ENCODE results near the gene MAPK10.

GRCh38 chr4:86032476-86033022, 327.3 kb downstream of the MAPK10 start:
- TF ChIP-seq ZNF114 (CRISPR knock-in tag; IDR thresholded peaks at IDR 0.05) (no peak), JUNB (IDR thresholded peaks at IDR 0.05; ENCODE audit: unreplicated experiment) (no peak), CTCF (conservative IDR thresholded peaks at IDR 0.05; ENCODE audit: low read depth in 2 of 2) (no peak), POLR2AphosphoS5 (IDR thresholded peaks at IDR 0.05; ENCODE audit: low read depth) (no peak), ZNF331 (CRISPR knock-in tag; IDR thresholded peaks at IDR 0.05; ENCODE audit: low read depth) (no peak), EZH2 (IDR thresholded peaks at IDR 0.05; ENCODE audit: low read depth, unreplicated experiment) (no peak), CREB1 (CRISPR knock-in tag; IDR thresholded peaks at IDR 0.05; ENCODE audit: low read depth) (no peak), EZH2phosphoT487 (IDR thresholded peaks at IDR 0.05; ENCODE audit: unreplicated experiment) (no peak), REST (IDR thresholded peaks at IDR 0.05; ENCODE audit: unreplicated experiment) (no peak), NANOG (IDR thresholded peaks at IDR 0.05; ENCODE audit: borderline replicate concordance) (no peak)
- TF ChIP-seq, protein P1, sequence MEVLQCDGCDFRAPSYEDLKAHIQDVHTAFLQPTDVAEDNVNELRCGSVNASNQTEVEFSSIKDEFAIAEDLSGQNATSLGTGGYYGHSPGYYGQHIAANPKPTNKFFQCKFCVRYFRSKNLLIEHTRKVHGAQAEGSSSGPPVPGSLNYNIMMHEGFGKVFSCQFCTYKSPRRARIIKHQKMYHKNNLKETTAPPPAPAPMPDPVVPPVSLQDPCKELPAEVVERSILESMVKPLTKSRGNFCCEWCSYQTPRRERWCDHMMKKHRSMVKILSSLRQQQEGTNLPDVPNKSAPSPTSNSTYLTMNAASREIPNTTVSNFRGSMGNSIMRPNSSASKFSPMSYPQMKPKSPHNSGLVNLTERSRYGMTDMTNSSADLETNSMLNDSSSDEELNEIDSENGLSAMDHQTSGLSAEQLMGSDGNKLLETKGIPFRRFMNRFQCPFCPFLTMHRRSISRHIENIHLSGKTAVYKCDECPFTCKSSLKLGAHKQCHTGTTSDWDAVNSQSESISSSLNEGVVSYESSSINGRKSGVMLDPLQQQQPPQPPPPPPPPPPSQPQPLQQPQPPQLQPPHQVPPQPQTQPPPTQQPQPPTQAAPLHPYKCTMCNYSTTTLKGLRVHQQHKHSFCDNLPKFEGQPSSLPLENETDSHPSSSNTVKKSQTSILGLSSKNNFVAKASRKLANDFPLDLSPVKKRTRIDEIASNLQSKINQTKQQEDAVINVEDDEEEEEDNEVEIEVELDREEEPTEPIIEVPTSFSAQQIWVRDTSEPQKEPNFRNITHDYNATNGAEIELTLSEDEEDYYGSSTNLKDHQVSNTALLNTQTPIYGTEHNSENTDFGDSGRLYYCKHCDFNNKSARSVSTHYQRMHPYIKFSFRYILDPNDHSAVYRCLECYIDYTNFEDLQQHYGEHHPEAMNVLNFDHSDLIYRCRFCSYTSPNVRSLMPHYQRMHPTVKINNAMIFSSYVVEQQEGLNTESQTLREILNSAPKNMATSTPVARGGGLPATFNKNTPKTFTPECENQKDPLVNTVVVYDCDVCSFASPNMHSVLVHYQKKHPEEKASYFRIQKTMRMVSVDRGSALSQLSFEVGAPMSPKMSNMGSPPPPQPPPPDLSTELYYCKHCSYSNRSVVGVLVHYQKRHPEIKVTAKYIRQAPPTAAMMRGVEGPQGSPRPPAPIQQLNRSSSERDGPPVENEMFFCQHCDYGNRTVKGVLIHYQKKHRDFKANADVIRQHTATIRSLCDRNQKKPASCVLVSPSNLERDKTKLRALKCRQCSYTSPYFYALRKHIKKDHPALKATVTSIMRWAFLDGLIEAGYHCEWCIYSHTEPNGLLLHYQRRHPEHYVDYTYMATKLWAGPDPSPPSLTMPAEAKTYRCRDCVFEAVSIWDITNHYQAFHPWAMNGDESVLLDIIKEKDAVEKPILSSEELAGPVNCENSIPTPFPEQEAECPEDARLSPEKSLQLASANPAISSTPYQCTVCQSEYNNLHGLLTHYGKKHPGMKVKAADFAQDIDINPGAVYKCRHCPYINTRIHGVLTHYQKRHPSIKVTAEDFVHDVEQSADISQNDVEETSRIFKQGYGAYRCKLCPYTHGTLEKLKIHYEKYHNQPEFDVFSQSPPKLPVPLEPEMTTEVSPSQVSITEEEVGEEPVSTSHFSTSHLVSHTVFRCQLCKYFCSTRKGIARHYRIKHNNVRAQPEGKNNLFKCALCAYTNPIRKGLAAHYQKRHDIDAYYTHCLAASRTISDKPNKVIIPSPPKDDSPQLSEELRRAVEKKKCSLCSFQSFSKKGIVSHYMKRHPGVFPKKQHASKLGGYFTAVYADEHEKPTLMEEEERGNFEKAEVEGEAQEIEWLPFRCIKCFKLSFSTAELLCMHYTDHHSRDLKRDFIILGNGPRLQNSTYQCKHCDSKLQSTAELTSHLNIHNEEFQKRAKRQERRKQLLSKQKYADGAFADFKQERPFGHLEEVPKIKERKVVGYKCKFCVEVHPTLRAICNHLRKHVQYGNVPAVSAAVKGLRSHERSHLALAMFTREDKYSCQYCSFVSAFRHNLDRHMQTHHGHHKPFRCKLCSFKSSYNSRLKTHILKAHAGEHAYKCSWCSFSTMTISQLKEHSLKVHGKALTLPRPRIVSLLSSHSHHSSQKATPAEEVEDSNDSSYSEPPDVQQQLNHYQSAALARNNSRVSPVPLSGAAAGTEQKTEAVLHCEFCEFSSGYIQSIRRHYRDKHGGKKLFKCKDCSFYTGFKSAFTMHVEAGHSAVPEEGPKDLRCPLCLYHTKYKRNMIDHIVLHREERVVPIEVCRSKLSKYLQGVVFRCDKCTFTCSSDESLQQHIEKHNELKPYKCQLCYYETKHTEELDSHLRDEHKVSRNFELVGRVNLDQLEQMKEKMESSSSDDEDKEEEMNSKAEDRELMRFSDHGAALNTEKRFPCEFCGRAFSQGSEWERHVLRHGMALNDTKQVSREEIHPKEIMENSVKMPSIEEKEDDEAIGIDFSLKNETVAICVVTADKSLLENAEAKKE (CRISPR knock-in tag; IDR thresholded peaks at IDR 0.05), result no peak
- TF ChIP-seq, protein P2, sequence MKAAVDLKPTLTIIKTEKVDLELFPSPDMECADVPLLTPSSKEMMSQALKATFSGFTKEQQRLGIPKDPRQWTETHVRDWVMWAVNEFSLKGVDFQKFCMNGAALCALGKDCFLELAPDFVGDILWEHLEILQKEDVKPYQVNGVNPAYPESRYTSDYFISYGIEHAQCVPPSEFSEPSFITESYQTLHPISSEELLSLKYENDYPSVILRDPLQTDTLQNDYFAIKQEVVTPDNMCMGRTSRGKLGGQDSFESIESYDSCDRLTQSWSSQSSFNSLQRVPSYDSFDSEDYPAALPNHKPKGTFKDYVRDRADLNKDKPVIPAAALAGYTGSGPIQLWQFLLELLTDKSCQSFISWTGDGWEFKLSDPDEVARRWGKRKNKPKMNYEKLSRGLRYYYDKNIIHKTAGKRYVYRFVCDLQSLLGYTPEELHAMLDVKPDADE (IDR thresholded peaks at IDR 0.05), result no peak

Measured in GM23338 (cell line).